Neural progenitor cell (in vitro differentiated cells): ENCODE data around the gene CASP9. TPM values are rescaled to one million over a fixed set of nuclear protein-coding genes. Genes with fewer than 3 reads are reported as not detected.

Experiments
- DNase-seq: peaks from one replicate; pipeline ENCODE4 v3.0.0-alpha.2; 2016; ENCODE audit warnings: low spot score
- H2AFZ ChIP-seq: fragments of 200-600 bp; sonication (generic); replicated peaks from 2 replicates; pipeline ENCODE4 v1.6.1; 2016; ENCODE audit warnings: antibody characterized with exemption
- H3F3A ChIP-seq: fragments of 200-600 bp; sonication (generic); 2 replicates; pipeline ENCODE4 v1.6.1; 2016; ENCODE audit warnings: antibody characterized with exemption, low read depth
- H3K27ac ChIP-seq: fragments of 200-600 bp; sonication (generic); 2 replicates; pipeline ENCODE4 v1.5.1; 2016; ENCODE audit warnings: mild to moderate bottlenecking
- H3K27me3 ChIP-seq: fragments of 200-600 bp; sonication (generic); 2 replicates; pipeline ENCODE4 v1.6.1; 2016; ENCODE audit warnings: mild to moderate bottlenecking, moderate library complexity
- H3K36me3 ChIP-seq: fragments of 200-600 bp; sonication (generic); 2 replicates; pipeline ENCODE4 v1.5.1; 2016
- H3K4me1 ChIP-seq: fragments of 200-600 bp; sonication (generic); 2 replicates; pipeline ENCODE4 v1.6.1; 2016; ENCODE audit warnings: mixed run types
- H3K4me2 ChIP-seq: fragments of 200-600 bp; sonication (generic); 2 replicates; pipeline ENCODE4 v1.6.1; 2016
- H3K4me3 ChIP-seq: fragments of 200-600 bp; sonication (generic); 2 replicates; pipeline ENCODE4 v1.5.1; 2016
- H3K79me2 ChIP-seq: fragments of 200-600 bp; sonication (generic); 2 replicates; pipeline ENCODE4 v1.6.1; 2016; ENCODE audit warnings: low read depth
- H3K9ac ChIP-seq: fragments of 200-600 bp; sonication (generic); 2 replicates; pipeline ENCODE4 v1.6.1; 2016
- H3K9me3 ChIP-seq: fragments of 200-600 bp; sonication (generic); 2 replicates; pipeline ENCODE4 v1.5.1; 2016; ENCODE audit warnings: low read depth
- H4K20me1 ChIP-seq: fragments of 200-600 bp; sonication (generic); 2 replicates; pipeline ENCODE4 v1.6.1; 2016; ENCODE audit warnings: low read depth
- H3K27ac Mint-ChIP-seq: 3 replicates; pipeline ENCODE4 v1.8.0; 2021; ENCODE audit warnings: mixed read lengths
- H3K27me3 Mint-ChIP-seq: 2 replicates; pipeline ENCODE4 v1.8.0; 2022; ENCODE audit warnings: low read depth, mild to moderate bottlenecking, inconsistent platforms, moderate library complexity, mixed read lengths; ENCODE audit not compliant: insufficient read depth
- H3K36me3 Mint-ChIP-seq: 3 replicates; pipeline ENCODE4 v1.8.0; 2021; ENCODE audit warnings: mixed read lengths
- H3K4me1 Mint-ChIP-seq: 3 replicates; pipeline ENCODE4 v1.8.0; 2021; ENCODE audit warnings: mixed read lengths
- H3K4me3 Mint-ChIP-seq: 3 replicates; pipeline ENCODE4 v1.8.0; 2021; ENCODE audit warnings: mild to moderate bottlenecking, moderate library complexity, mixed read lengths
- H3K9me3 Mint-ChIP-seq: 3 replicates; pipeline ENCODE4 v1.8.0; 2020; ENCODE audit warnings: mixed read lengths
- CTCF ChIP-seq: fragments of 200-600 bp; sonication (generic); IDR thresholded peaks from 2 replicates; pipeline ENCODE4 v1.5.1; 2017; ENCODE audit warnings: antibody characterized with exemption, mild to moderate bottlenecking
- EZH2 ChIP-seq: fragments of 200-600 bp; sonication (generic); IDR thresholded peaks from 2 replicates; pipeline ENCODE4 v1.6.1; 2017; ENCODE audit warnings: antibody characterized with exemption, mild to moderate bottlenecking, moderate library complexity
- EZH2phosphoT487 ChIP-seq: fragments of 200-600 bp; sonication (generic); IDR thresholded peaks from 2 replicates; pipeline ENCODE4 v1.6.1; 2017; ENCODE audit warnings: antibody characterized with exemption
- total RNA-seq: library from RNA; depleted of rRNA; stranded (reverse); fragments of >200 nt; gene quantifications from 2 replicates; pipeline ENCODE4 v1.2.3, GENCODE V29; 2015; ENCODE audit warnings: low replicate concordance

CASP9 gene
- total RNA-seq, 1 donor from 2014 or later: 12.4 TPM

GRCh38 chr1:15451014-15451722 lies 72.8 kb downstream of the CASP9 start:
- H3K9ac ChIP-seq: no peak overlapping the region
- H3K79me2 ChIP-seq: no peaks in the 10 kb centered on the region
- H2AFZ ChIP-seq: no peak overlapping the region
- H3K27ac Mint-ChIP-seq: no peak overlapping the region
- H3K4me3 ChIP-seq: no peak overlapping the region
- TF ChIP-seq EZH2 (no peak), CTCF (no peak), EZH2phosphoT487 (no peak)
- peaks cover 12% of the 10 kb centered on the region for H3K27me3 Mint-ChIP-seq
- no peak overlapping the region for H3K4me3 Mint-ChIP-seq
- H3K4me2 ChIP-seq: no peak overlapping the region
- H3K27ac ChIP-seq: no peak overlapping the region
- no peaks in the 10 kb centered on the region for H3K4me1 ChIP-seq
- no peaks in the 10 kb centered on the region for H4K20me1 ChIP-seq
- no peaks in the 10 kb centered on the region for H3K9me3 Mint-ChIP-seq
- H3K36me3 Mint-ChIP-seq: no peaks in the 10 kb centered on the region
- H3K9me3 ChIP-seq: no peaks in the 10 kb centered on the region
- H3K36me3 ChIP-seq: no peaks in the 10 kb centered on the region
- H3K4me1 Mint-ChIP-seq: peaks cover 9% of the 10 kb centered on the region
- H3F3A ChIP-seq: no peaks in the 10 kb centered on the region
- no peak for DNase-seq
- H3K27me3 ChIP-seq: no peaks in the 10 kb centered on the region

GRCh38 chr1:15449567-15449966 lies 74.4 kb downstream of the CASP9 start:
- no peaks in the 10 kb centered on the region for H3K36me3 Mint-ChIP-seq
- H3K9ac ChIP-seq: no peak overlapping the region
- no peak overlapping the region for H3K4me3 ChIP-seq
- no peaks in the 10 kb centered on the region for H3F3A ChIP-seq
- H3K27ac Mint-ChIP-seq: peak overlapping the region; percentile 93
- H3K36me3 ChIP-seq: no peaks in the 10 kb centered on the region
- peaks cover 2% of the 10 kb centered on the region for H3K4me1 Mint-ChIP-seq
- no peak overlapping the region for H3K27ac ChIP-seq
- H3K4me1 ChIP-seq: no peaks in the 10 kb centered on the region
- H4K20me1 ChIP-seq: no peaks in the 10 kb centered on the region
- H3K9me3 Mint-ChIP-seq: no peaks in the 10 kb centered on the region
- H3K4me3 Mint-ChIP-seq: no peak overlapping the region
- H3K27me3 Mint-ChIP-seq: peaks cover 18% of the 10 kb centered on the region
- no peaks in the 10 kb centered on the region for H3K79me2 ChIP-seq
- no peaks in the 10 kb centered on the region for H3K9me3 ChIP-seq
- H2AFZ ChIP-seq: no peak overlapping the region
- TF ChIP-seq EZH2 (no peak), CTCF (no peak), EZH2phosphoT487 (no peak)
- H3K4me2 ChIP-seq: no peak overlapping the region
- no peak for DNase-seq
- no peaks in the 10 kb centered on the region for H3K27me3 ChIP-seq

- H3K79me2 ChIP-seq: no peaks in the 10 kb centered on the region
- H3K27me3 ChIP-seq: no peaks in the 10 kb centered on the region
- Mint-ChIP-seq H3K36me3 (no peaks in the 10 kb centered on the region), H3K4me3 (no peak overlapping the region), H3K27me3 (peaks cover 18% of the 10 kb centered on the region), H3K27ac (no peak overlapping the region), H3K9me3 (no peaks in the 10 kb centered on the region), H3K4me1 (peaks cover 2% of the 10 kb centered on the region)
- no peak for DNase-seq
- H3K4me2 ChIP-seq: no peak overlapping the region
- no peak overlapping the region for H3K27ac ChIP-seq
- H3K4me1 ChIP-seq: no peaks in the 10 kb centered on the region
- no peak for TF ChIP-seq CTCF
- TF ChIP-seq EZH2: no peak
- TF ChIP-seq EZH2phosphoT487: no peak
- H3K4me3 ChIP-seq: no peak overlapping the region
- H3K9me3 ChIP-seq: no peaks in the 10 kb centered on the region
- H3F3A ChIP-seq: no peaks in the 10 kb centered on the region
- H2AFZ ChIP-seq: no peak overlapping the region
- H3K36me3 ChIP-seq: no peaks in the 10 kb centered on the region
- no peaks in the 10 kb centered on the region for H4K20me1 ChIP-seq
- no peak overlapping the region for H3K9ac ChIP-seq
These were observed 75.0 kb downstream of the CASP9 start for GRCh38 chr1:15448877-15449462.
